ENCODE measurements around the gene TRIM44.

The TRIM44 gene

DNA sequence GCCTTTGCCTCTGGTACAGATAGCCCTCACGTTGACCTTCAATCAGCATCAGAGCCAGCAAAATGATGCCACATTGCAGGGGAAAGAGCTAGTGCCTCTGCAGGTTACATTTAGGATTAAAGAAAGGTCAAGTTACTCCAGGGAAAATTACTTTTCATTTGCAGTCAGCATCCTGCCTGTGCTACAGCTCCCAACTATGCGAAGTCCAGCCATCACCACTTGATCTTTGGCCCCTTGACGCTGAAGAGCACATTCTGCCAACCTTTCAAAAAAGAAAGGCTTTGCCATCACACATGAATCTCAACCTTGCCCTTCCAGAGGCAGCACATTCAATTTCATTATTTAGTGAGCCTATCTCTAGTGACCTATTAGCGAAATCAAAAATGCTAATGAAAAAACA lies 33.1 kb upstream of the TRIM44 start:
- no CpG with 5 or more reads among the region's 4 CpGs for WGBS (ENCODE audit: extremely low coverage, insufficient coverage, low lambda C conversion rate)

DNA sequence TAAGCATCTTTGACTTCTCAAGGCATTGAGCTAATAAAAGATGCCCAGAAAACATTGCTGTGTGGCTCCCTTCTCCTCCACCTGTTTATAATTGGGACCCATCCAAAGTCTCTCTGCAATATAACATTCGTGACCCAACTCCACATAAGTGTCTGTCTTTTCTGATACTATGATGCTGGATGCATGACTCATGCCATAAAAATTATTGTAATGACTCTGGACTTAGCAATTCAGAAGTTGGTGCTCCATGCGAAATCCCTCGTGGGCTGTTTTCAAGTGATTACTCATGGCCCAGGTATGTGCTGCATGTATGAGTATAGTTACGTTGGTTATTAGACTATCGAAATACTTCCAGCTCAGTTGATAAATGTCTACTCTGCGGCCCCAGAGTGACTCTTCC lies 32.7 kb upstream of the TRIM44 start:
- Histone ChIP-seq H3K18ac (ENCODE audit: low read length) (no peak overlapping the region), H2BK15ac (replicated peaks; ENCODE audit: low read depth) (no peak overlapping the region), H3K36me3 (ENCODE audit: control insufficient read depth, insufficient read depth, low read length) (no peaks in the 10 kb centered on the region), H3K4me1 (ENCODE audit: control insufficient read depth, low read depth, low read length) (no peaks in the 10 kb centered on the region), H2AK5ac (ENCODE audit: low read length) (no peak overlapping the region), H3K4ac (ENCODE audit: low read depth, low read length) (no peak overlapping the region), H3K23ac (ENCODE audit: low read length) (no peak overlapping the region), H3K27me3 (ENCODE audit: insufficient read depth, low read length, poor library complexity) (no peaks in the 10 kb centered on the region), H3K4me3 (ENCODE audit: low read length) (no peak overlapping the region), H4K5ac (ENCODE audit: low read length) (no peak overlapping the region), H3K79me1 (ENCODE audit: low read length) (no peaks in the 10 kb centered on the region), H4K8ac (ENCODE audit: low read depth, low read length) (no peak overlapping the region), H3K9ac (ENCODE audit: low read length) (no peak overlapping the region), H3K79me2 (ENCODE audit: control insufficient read depth, insufficient read depth, low read length) (no peaks in the 10 kb centered on the region), H3K27ac (ENCODE audit: low read depth, low read length) (no peak overlapping the region), H2BK5ac (ENCODE audit: low read length) (no peak overlapping the region), H2BK120ac (ENCODE audit: low read depth, low read length) (no peak overlapping the region), H3K4me2 (ENCODE audit: low read length) (no peak overlapping the region), H3K56ac (ENCODE audit: low read length) (no peak overlapping the region)
- no CpG with 5 or more reads among the region's 6 CpGs for WGBS (ENCODE audit: extremely low coverage, insufficient coverage, low lambda C conversion rate)
- peak; percentile 55 for DNase-seq

More for the DNA sequence above, 33.1 kb upstream of the TRIM44 start:
- no peaks in the 10 kb centered on the region for H3K27me3 ChIP-seq (ENCODE audit: insufficient read depth, low read length, poor library complexity)
- no peaks in the 10 kb centered on the region for H3K36me3 ChIP-seq (ENCODE audit: control insufficient read depth, insufficient read depth, low read length)
- H3K18ac ChIP-seq (ENCODE audit: low read length): no peak overlapping the region
- H2BK15ac ChIP-seq (replicated peaks; ENCODE audit: low read depth): no peak overlapping the region
- H3K4me3 ChIP-seq (ENCODE audit: low read length): no peak overlapping the region
- H4K8ac ChIP-seq (ENCODE audit: low read depth, low read length): no peak overlapping the region
- no peak for DNase-seq
- H2AK5ac ChIP-seq (ENCODE audit: low read length): no peak overlapping the region
- no peaks in the 10 kb centered on the region for H3K4me1 ChIP-seq (ENCODE audit: control insufficient read depth, low read depth, low read length)
- no peak overlapping the region for H3K23ac ChIP-seq (ENCODE audit: low read length)
- no peak overlapping the region for H3K4ac ChIP-seq (ENCODE audit: low read depth, low read length)
- no peak overlapping the region for H2BK5ac ChIP-seq (ENCODE audit: low read length)
- no peaks in the 10 kb centered on the region for H3K79me2 ChIP-seq (ENCODE audit: control insufficient read depth, insufficient read depth, low read length)
- H3K79me1 ChIP-seq (ENCODE audit: low read length): no peaks in the 10 kb centered on the region
- H2BK120ac ChIP-seq (ENCODE audit: low read depth, low read length): no peak overlapping the region
- H3K56ac ChIP-seq (ENCODE audit: low read length): no peak overlapping the region
- H3K27ac ChIP-seq (ENCODE audit: low read depth, low read length): no peak overlapping the region
- no peak overlapping the region for H4K5ac ChIP-seq (ENCODE audit: low read length)
- H3K4me2 ChIP-seq (ENCODE audit: low read length): no peak overlapping the region
- H3K9ac ChIP-seq (ENCODE audit: low read length): no peak overlapping the region

DNA sequence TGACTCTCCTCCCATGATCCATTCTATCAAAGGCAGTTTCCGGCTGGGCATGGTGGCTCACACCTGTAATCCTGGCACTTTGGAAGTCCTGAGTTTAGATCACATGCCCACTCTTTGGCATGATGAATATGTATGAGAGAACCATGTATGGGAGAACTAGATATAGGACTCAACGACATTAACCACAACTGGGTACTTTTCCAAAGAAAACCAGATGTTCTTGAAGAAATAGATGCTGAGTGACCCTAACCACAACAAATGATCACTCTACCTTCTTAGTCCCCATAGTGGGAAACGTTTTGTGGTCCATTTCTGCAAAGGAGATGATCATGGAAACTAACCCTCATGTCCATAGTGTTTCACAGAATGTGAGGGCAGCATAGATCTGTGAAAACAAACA lies 30.7 kb upstream of the TRIM44 start:
- Histone ChIP-seq H3K27me3 (ENCODE audit: insufficient read depth, low read length, poor library complexity) (no peaks in the 10 kb centered on the region), H3K36me3 (ENCODE audit: control insufficient read depth, insufficient read depth, low read length) (no peaks in the 10 kb centered on the region), H4K5ac (ENCODE audit: low read length) (no peak overlapping the region), H2BK5ac (ENCODE audit: low read length) (no peak overlapping the region), H3K4me1 (ENCODE audit: control insufficient read depth, low read depth, low read length) (no peaks in the 10 kb centered on the region), H3K27ac (ENCODE audit: low read depth, low read length) (no peak overlapping the region), H3K79me1 (ENCODE audit: low read length) (no peaks in the 10 kb centered on the region), H3K18ac (ENCODE audit: low read length) (no peak overlapping the region), H2AK5ac (ENCODE audit: low read length) (no peak overlapping the region), H3K9ac (ENCODE audit: low read length) (no peak overlapping the region), H4K8ac (ENCODE audit: low read depth, low read length) (no peak overlapping the region), H3K4ac (ENCODE audit: low read depth, low read length) (no peak overlapping the region), H3K4me3 (ENCODE audit: low read length) (no peak overlapping the region), H2BK15ac (replicated peaks; ENCODE audit: low read depth) (no peak overlapping the region), H3K23ac (ENCODE audit: low read length) (no peak overlapping the region), H3K56ac (ENCODE audit: low read length) (no peak overlapping the region), H3K4me2 (ENCODE audit: low read length) (no peak overlapping the region), H2BK120ac (ENCODE audit: low read depth, low read length) (no peak overlapping the region), H3K79me2 (ENCODE audit: control insufficient read depth, insufficient read depth, low read length) (no peaks in the 10 kb centered on the region)
- WGBS (ENCODE audit: extremely low coverage, insufficient coverage, low lambda C conversion rate): no CpG with 5 or more reads among the region's 3 CpGs
- DNase-seq: no peak

DNA sequence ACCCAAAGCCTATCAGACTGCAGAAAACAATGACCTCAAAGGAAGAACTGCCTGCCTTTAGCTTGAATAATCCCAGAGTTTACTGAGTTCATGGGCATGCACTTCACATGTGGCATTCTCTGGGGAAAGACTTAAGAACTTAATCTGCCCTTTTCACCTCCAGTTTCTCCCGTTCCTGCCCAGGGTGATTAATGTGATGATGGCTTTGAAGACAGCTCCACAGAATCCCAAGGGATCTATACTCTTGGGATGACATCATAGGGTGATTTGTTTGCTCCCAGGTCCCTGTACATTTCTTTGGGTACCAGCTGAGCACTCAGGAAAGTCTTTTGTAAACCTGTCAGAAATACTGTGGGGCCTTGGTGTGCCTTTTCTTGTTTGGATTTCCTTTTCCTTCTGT lies 30.3 kb upstream of the TRIM44 start:
- Histone ChIP-seq H3K27ac (ENCODE audit: low read depth, low read length) (no peak overlapping the region), H3K4ac (ENCODE audit: low read depth, low read length) (no peak overlapping the region), H3K9ac (ENCODE audit: low read length) (no peak overlapping the region), H4K8ac (ENCODE audit: low read depth, low read length) (no peak overlapping the region), H2BK15ac (replicated peaks; ENCODE audit: low read depth) (no peak overlapping the region), H3K79me1 (ENCODE audit: low read length) (no peaks in the 10 kb centered on the region), H2BK5ac (ENCODE audit: low read length) (no peak overlapping the region), H3K56ac (ENCODE audit: low read length) (no peak overlapping the region), H3K4me3 (ENCODE audit: low read length) (no peak overlapping the region), H2BK120ac (ENCODE audit: low read depth, low read length) (no peak overlapping the region), H3K79me2 (ENCODE audit: control insufficient read depth, insufficient read depth, low read length) (no peaks in the 10 kb centered on the region), H3K18ac (ENCODE audit: low read length) (no peak overlapping the region), H3K4me1 (ENCODE audit: control insufficient read depth, low read depth, low read length) (no peaks in the 10 kb centered on the region), H4K5ac (ENCODE audit: low read length) (no peak overlapping the region), H3K36me3 (ENCODE audit: control insufficient read depth, insufficient read depth, low read length) (no peaks in the 10 kb centered on the region), H3K4me2 (ENCODE audit: low read length) (no peak overlapping the region), H3K27me3 (ENCODE audit: insufficient read depth, low read length, poor library complexity) (no peaks in the 10 kb centered on the region), H2AK5ac (ENCODE audit: low read length) (no peak overlapping the region), H3K23ac (ENCODE audit: low read length) (no peak overlapping the region)
- DNase-seq: no peak
- no CpG with 5 or more reads among the region's 1 CpG for WGBS (ENCODE audit: extremely low coverage, insufficient coverage, low lambda C conversion rate)

DNA sequence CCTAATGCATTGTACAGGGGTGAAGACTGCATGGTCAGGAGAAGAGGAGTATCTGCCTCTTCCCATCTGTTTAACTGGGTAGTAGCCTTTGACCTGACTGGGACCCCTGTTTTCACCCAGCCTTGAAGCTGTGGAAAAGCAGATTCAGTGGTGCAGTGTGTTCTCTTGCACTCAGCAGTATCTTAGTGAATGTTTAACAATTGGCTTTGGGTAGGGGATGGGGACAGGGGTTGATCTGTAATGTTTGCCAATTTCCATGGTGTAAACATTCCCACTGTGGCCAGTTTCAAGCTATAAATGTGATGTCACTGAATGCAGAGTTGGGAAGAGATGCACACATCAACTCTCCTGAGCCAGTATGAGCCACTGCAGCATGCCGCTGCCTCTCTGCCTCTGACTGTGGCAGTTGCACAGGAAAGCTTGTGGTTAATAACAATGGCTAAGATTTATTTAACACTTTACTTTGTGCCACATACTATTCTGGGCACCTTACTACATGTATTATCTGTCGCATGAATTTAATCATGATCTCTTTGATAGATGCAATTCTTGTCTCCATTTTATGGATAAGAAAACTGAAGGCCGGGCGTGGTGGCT lies 28.6 kb upstream of the TRIM44 start:
- Histone ChIP-seq H3K36me3 (ENCODE audit: control insufficient read depth, insufficient read depth, low read length) (no peaks in the 10 kb centered on the region), H2BK120ac (ENCODE audit: low read depth, low read length) (no peak overlapping the region), H3K9ac (ENCODE audit: low read length) (no peak overlapping the region), H3K4me1 (ENCODE audit: control insufficient read depth, low read depth, low read length) (no peaks in the 10 kb centered on the region), H4K8ac (ENCODE audit: low read depth, low read length) (no peak overlapping the region), H4K5ac (ENCODE audit: low read length) (no peak overlapping the region), H2BK5ac (ENCODE audit: low read length) (no peak overlapping the region), H3K56ac (ENCODE audit: low read length) (no peak overlapping the region), H3K27me3 (ENCODE audit: insufficient read depth, low read length, poor library complexity) (no peaks in the 10 kb centered on the region), H3K4me3 (ENCODE audit: low read length) (no peak overlapping the region), H3K18ac (ENCODE audit: low read length) (no peak overlapping the region), H3K27ac (ENCODE audit: low read depth, low read length) (no peak overlapping the region), H3K79me2 (ENCODE audit: control insufficient read depth, insufficient read depth, low read length) (no peaks in the 10 kb centered on the region), H3K23ac (ENCODE audit: low read length) (no peak overlapping the region), H2AK5ac (ENCODE audit: low read length) (no peak overlapping the region), H2BK15ac (replicated peaks; ENCODE audit: low read depth) (no peak overlapping the region), H3K79me1 (ENCODE audit: low read length) (no peaks in the 10 kb centered on the region), H3K4ac (ENCODE audit: low read depth, low read length) (no peak overlapping the region), H3K4me2 (ENCODE audit: low read length) (no peak overlapping the region)
- no CpG with 5 or more reads among the region's 4 CpGs for WGBS (ENCODE audit: extremely low coverage, insufficient coverage, low lambda C conversion rate)
- no peak for DNase-seq

GRCh38 chr11:35635933-35636332 lies 26.6 kb upstream of the TRIM44 start:
- no CpG with 5 or more reads among the region's 6 CpGs for WGBS (ENCODE audit: extremely low coverage, insufficient coverage, low lambda C conversion rate)
- DNase-seq: no peak
- Histone ChIP-seq H3K23ac (ENCODE audit: low read length) (no peak overlapping the region), H3K36me3 (ENCODE audit: control insufficient read depth, insufficient read depth, low read length) (no peaks in the 10 kb centered on the region), H4K5ac (ENCODE audit: low read length) (no peak overlapping the region), H2BK120ac (ENCODE audit: low read depth, low read length) (no peak overlapping the region), H3K9ac (ENCODE audit: low read length) (no peak overlapping the region), H3K27me3 (ENCODE audit: insufficient read depth, low read length, poor library complexity) (no peaks in the 10 kb centered on the region), H3K79me1 (ENCODE audit: low read length) (no peaks in the 10 kb centered on the region), H3K27ac (ENCODE audit: low read depth, low read length) (no peak overlapping the region), H3K79me2 (ENCODE audit: control insufficient read depth, insufficient read depth, low read length) (no peaks in the 10 kb centered on the region), H3K4me1 (ENCODE audit: control insufficient read depth, low read depth, low read length) (peaks cover 2% of the 10 kb centered on the region), H2BK15ac (replicated peaks; ENCODE audit: low read depth) (no peak overlapping the region), H3K4me2 (ENCODE audit: low read length) (no peak overlapping the region), H3K4me3 (ENCODE audit: low read length) (no peak overlapping the region), H3K4ac (ENCODE audit: low read depth, low read length) (no peak overlapping the region), H3K18ac (ENCODE audit: low read length) (no peak overlapping the region), H3K56ac (ENCODE audit: low read length) (no peak overlapping the region), H2AK5ac (ENCODE audit: low read length) (no peak overlapping the region), H4K8ac (ENCODE audit: low read depth, low read length) (no peak overlapping the region), H2BK5ac (ENCODE audit: low read length) (no peak overlapping the region)
